ENCODE data around the gene RPH3AL. TPM values are rescaled to one million over a fixed set of nuclear protein-coding genes. Genes with fewer than 3 reads are reported as not detected.
"Not testable (repeated sequence)": the region's sequence is repeated elsewhere in the genome, so short reads cannot be mapped to it uniquely, and the experiment has no call there.

RPH3AL gene
- polyA plus RNA-seq, 5 donors, result 7.6 to 12.4 (median 8.4) TPM

DNA sequence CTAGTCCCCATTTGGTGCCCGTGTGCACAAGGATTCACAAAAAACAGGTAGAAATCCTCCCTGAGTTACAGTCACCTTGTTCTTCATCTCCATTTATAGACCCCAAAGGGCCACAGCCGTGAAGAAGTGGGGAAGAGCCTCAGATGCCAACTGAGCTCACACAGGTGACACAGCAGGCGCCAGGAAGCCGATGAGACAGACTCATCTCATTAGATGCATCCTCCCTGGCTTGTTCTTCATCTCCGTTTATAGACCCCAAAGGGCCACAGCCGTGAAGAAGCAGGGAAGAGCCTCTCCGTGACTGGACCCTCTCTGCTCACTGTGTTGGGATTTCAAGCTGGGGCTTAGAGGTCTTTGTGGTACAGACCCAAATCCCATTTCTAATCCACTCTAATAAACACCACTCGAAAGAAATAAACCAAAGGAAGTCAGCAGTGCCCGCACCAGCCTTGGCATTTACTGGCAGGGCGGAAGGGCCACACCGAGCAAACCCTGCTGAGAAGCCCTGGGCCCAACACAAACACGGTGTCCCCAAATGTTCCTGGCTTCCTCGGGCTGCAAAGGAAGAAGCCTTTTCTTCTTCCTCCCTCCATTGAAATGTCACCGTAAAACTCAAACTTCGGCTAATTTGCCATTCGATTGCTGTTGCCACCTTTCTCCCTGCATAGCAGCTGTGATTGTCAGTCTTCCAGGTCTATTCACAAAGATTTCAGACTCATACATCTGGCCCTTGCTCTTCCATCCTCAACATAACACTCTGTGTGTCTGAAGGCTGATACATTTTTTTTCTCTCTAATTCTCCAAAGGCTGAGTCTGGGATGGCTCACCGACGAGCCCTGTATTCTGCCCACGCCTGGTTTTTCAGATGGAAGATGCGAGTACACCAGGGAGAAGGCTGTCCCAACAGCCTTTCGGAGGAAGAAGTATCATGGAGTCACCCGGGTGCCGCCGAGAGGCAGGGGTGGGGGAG lies 126.2 kb downstream of the RPH3AL start:
- no peak for DNase-seq

DNA sequence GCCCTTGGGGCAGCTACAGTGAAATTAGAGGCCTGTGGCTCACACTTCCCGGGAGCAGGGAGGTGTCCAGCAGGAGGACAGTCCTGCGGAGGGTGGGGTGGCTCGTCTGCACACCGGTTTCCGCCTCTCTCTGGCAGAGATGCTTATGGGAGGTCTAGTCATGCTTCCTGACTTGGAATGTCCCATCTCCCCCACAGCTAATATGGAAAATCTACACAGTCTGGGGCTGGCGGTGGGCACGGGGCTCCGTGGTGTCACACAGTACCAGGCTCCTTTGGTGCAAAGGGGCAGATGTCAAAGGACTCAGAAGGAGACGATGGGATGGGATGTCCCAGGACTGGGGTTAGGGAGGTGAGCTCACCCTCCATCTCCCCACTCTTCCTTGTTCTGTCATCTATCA lies 127.1 kb downstream of the RPH3AL start:
- DNase-seq, result no peak

DNA sequence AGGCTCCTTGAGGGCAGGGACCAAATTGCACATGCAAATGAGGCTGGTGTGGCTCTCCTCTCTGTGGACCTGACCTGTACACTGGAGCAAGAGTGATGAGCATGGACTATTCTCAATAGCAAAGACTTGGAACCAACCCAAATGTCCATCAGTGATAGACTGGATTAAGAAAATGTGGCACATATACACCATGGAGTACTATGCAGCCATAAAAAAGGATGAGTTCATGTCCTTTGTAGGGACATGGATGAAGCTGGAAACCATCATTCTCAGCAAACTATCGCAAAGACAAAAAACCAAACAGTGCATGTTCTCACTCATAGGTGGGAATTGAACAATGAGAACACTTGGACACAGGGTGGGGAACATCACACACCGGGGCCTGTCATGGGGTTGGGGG lies 128.0 kb downstream of the RPH3AL start:
- not testable (repeated sequence) for DNase-seq

DNA sequence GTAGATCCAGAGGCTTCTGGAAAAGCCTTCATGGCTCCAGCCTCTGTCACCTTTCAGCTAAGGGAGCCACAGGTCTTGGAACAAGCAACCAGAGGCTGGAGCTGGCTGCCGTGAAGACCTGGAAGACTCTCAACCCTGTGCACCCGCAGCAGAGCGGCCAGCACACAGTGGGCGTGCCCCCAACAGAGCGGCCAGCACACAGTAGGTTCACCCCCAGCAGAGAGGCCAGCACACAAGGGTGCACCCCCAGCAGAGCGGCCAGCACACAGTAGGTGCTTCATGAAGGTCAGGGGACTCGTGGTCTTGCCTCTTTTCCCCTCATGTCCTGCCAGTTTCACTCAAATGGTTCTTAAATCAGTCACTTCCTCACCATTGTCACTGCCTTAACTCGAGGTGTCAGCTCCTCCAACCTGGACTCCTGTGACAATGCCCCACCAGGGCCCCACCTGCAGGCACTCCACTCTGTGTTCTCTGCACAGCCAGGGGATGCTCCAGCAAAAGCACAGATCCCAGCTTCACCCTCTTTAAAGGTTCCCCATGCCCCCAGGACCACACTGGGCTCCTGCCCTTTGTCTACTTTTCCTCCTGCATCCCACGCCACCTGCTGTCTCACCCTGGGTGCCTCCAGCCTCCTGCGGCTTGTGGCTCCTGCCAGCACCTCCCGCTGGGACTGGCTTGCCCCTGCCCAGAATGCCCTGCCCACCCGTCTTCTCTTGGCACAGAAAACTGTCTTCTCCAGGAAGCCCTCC lies 128.7 kb downstream of the RPH3AL start:
- DNase-seq, result no peak

DNA sequence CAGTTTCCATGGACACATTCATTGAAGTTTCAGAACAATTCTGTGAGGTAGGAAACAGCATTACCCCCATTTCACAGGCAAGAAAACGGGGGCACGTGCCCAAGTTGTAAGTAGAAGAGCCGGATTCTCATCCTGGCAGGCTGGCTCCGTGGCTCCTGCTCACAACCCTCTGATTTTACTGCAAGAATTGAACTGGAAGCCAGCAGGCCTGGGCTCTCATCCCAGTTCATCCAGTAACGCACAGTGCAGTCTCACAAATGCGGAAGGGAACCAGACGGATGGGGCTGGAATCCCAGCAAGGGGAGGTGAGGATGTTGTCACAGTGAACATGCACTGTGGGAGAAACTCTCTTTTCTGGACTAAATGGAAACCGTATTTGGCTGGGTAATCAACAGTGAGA lies 130.4 kb downstream of the RPH3AL start:
- no peak for DNase-seq

DNA sequence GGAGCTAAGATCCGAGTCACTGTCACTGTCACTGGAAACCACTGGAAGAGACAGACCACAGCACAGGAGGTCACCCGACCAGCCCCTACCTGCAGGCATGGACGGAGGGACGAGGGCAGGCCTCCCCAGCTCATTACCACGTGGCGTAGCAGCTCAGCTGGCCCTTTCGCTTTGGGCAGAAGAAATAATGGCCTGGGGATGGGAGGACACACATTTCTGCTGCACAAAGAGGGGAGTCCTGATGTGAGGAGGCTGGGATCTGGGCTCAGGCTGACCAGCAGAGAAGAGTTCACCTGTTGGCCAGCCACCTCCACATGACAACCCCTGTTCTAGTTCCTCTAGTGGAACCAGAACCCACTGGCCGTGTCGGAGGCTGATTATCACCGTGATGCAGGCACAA lies 132.9 kb downstream of the RPH3AL start:
- DNase-seq, result no peak

DNA sequence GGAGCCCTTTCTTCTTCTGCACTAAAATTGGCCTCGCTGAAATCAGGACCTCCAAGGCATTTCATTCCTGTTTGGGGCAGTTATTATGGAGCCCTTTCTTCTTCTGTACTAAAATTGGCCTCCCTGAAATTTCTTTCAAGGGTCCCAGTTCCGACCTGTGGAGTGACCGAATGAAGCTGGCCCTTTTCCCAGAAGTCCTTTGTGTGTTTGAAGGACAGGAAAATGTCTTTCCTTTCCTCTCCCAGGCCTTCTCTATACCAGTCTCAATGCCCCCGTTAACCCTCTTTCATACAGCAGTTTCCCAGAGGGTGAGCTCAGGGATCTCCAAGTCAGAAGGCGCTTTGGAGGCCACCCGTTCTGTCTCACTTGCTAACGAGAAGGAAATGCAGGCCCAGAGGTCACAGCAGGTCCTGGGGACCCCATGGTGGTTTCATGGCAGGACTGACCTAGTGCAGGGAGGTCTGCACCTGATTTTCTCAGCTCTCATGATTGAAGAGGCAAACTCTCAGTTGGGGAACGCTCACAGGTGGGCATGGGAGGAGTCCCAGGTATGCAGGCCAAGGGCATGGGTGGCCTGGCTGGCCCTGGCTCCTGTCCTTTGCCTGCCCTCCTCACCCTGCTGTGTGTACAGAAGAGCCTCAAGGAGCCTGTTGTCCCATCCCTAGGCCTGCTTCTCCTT lies 134.0 kb downstream of the RPH3AL start:
- no peak for DNase-seq

DNA sequence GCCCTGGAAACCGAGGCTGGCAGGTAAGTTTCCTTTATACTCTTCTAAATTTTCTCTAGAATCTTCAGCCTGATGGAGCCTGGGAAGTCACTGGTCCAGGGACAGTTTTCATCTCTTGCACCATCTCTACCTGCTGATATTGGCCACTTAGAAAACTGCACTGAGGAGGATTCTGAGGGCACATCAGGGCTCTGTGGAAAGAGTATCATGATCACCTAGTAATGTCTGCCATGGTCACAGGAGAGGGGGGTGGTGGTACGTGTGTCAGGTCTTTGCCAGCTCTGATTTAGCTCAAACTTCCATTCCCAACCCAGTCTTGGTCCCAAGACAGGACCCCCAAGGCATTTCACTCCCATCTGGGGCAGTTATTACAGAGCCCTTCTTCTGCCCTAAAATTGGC lies 136.0 kb downstream of the RPH3AL start:
- DNase-seq, result no peak

DNA sequence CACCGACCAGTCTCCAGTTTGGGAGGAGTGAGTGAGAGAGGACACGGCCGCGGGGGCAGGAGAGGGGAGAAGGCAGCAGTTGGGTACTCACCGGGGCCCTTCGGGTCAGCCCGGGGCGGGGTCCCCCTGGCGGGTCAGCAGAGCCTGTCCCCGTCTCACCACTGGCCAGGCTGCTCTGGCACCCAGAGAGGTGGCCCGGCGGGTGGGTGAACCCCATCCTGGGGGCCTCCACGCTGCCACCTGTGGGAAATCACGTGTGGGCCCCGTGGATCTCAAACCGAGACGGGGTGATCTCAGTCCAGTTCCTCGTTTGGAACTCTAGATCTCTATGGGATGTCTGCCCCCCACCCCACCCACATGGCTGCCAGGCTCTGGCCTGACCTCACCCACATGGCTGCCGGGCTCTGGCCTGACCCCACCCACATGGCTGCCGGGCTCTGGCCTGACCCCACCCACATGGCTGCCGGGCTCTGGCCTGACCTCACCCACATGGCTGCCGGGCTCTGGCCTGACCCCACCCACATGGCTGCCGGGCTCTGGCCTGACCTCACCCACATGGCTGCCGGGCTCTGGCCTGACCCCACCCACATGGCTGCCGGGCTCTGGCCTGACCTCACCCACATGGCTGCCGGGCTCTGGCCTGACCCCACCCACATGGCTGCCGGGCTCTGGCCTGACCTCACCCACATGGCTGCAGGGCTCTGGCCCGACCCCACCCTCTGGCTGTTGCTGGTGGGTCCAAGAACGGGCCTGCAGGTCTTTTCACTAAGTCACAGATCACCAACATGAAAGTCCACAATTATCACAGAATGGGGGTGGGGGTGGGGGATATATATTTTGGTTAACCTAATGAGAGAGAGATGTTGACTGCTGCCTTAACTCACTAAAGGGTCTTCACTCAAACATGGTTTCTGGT lies 136.8 kb downstream of the RPH3AL start:
- DNase-seq, result not testable (repeated sequence)

DNA sequence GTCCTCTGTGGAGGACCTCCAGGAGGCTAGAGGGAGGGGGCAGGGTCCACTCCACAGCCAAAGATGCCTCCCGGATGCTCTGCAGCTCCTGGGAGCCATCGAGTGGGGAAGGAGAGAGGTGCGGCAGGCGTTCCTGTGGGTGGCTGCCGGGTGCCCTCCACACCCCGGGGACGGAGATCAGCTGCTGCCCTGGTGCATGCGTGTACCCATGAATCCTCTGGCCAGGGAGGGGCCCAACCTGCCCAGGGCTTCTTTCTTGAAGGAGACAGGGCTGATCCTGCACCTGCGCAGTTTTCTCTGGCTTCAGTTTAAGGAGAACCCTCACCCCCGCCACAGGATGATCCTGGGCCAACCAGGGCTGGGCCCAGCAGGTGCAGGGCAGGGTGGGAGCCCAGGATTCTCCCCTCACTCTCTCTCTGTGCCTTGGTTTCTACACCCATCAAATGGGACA lies 137.7 kb downstream of the RPH3AL start:
- DNase-seq, result no peak

DNA sequence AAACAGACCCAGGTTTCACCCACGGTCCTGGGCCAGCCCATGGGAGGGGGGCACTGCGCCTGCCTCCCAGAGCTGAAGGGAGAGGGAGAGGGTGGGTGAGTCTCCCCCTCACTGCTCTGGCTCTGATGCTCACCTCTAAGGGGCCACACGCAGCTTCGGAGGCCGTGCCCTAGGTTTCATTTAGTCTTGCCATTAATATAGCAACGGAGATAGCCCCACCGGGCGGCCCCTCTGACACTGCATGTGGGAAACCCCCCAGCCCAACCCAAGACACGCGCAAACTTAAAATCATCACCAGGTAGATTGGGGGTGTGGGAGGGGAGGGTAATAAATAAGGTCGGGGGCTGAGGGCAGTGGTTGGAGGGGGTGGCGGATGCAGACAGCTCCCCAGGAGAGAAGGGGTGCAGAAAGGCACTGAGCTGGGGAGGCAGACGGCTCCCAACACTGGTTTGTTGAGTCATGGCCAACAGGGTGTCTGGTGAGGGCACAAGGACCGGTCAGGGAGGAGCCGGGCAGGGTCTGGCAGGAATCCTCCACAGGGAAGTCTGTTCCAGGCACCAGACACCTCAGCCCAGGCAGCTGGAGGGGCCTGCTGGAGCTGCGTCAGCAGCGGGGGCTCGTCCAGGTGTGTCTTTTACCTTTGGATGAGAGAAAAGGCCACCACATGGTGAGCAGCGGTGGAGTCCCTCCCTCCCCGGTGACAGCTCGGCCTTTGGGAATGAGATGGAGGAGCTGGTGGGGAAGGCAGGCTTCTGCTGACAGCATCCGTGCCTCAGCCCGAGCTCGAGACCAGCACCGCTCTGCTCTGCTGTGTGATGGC lies 139.1 kb downstream of the RPH3AL start:
- no peak for DNase-seq

DNA sequence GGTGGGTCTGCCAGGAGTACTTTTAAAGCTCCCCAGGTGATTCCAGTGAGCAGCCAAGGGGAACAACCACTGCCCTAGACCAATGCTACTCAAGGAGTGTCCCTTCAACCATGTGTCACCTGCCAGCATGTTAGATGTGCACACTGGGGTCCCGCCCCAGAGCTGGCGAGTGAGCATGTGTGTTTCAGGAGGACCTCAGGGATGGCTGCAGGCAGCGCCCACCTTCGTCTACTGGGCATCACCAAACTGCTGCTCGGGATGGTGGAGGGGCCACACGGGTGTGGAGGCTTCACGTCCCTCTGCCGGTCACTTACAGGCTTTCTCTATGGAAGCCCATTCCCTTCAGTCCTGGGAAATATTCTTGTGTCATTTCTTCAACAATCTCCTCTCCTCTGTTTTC lies 142.2 kb downstream of the RPH3AL start:
- no peak for DNase-seq

DNA sequence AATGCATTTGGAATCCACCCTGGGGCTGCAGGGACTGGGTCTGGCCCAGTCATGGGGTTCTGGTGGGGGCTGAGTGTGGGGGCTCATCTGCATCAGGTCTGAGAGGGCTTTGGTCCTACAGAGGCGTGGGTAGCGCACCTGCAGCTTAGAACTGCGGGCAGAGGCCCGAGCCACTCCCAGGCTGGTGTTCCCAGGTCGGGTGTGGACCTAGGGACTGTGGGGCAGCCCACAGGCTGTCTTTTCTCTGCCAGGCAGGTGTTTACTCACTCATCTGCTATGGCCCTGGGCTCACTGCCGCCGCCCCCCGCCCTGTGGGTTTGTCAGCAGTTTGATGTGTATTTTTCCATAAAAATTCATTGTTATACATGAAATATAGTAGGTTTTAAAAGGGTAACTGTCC lies 144.2 kb downstream of the RPH3AL start:
- no peak for DNase-seq

DNA sequence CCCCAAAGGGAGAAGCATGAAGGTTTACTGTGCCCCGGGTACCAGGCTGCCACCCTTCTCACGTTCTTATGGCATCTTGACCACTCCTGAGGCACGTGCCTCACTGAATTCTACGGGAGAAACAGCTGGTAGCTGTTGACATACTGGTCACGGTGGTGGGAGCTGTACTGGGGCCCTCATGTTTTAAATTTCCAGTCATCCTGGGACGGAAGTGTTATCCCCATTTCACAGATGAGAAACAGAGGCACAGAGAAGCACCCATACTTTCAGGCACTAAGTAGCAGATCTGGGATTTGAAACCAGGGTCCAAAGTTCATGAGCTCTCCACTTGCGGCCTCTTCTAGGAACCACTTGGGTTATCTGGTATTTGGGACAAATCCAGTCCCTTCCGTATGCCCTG lies 144.8 kb downstream of the RPH3AL start:
- no peak for DNase-seq

DNA sequence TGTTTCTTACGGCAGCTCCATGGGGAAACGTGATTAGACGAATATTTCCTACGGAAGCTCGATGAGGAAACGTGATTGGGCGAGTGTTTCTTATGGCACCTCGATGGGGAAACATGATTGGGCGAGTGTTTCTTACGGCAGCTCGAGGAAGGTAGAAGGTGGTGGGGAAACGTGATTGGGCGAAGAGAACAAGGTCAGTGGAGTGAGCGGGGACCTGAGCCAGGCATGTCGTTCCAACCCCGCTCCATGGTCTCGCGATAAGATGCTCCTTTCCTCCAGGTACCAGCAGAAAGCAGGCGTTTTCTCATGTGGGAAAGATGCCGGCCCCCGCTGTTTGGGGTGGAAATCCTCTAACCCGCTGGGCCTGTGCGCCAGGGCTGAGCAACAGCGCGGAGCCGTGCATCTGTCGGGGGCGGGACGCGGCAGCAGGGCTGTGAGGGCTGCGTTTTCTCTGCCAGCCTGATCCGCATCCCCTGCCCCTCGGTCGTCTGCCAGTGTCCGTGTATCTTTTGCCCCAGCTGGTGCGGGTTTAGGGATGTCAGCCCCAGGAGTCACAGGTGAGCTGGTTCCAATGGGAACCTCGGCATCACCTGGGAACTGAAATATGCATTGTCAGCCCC lies 145.6 kb downstream of the RPH3AL start:
- DNase-seq, result no peak

DNA sequence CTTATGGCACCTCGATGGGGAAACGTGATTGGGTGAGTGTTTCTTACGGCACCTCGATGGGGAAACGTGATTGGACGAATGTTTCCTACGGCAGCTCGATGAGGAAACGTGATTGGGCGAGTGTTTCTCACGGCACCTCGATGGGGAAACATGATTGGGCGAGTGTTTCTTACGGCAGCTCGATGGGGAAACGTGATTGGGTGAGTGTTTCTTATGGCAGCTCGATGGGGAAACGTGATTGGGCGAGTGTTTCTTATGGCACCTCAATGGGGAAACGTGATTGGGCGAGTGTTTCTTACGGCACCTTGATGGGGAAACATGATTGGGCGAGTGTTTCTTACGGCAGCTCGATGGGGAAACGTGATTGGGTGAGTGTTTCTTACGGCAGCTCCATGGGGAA lies 146.1 kb downstream of the RPH3AL start:
- not testable (repeated sequence) for DNase-seq

DNA sequence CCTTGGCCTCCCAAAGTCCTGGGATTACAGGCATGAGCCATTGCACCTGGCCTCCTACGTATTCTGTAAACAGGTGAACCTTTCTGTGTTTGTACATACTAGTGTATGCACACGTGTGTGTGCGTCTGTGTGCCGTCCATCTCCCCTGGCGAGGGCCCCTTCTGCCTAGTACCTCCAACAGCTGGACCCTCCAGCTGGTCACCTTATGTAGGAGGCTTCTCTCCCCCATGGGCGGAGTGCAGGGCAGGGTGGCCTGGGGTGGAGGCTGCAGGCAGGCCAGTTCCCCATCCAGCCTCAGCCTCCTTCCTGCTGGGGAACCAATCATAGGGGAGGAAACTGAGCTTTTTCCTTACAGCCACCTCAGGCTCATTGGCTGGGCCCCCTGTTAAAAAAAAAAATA lies 146.8 kb downstream of the RPH3AL start:
- DNase-seq, result no peak

DNA sequence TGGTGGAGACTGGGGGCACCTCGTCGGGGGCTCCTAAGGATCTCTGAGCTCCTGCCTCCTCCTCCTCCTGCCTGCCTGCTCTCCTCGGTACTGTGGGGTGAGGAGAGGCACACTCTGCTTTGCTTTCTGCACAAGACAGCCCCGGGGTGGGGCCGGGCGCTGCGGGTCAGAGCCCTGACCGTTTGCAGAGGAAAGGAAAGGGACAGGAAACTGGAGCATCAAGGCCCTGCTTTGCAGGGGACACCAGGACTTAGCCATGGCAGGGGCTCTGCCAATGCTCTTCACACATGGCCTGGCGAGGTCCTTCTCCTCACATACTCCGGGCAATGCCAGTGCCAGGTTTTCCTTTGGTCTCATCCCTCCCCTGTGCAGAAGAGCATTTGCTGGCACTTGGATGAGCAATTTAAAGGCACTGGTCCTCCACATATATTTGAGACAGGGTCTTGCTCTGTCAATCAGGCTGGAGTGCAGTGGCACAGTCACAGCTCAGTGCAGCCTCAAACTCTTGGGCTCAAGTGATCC lies 147.4 kb downstream of the RPH3AL start:
- DNase-seq, result no peak

DNA sequence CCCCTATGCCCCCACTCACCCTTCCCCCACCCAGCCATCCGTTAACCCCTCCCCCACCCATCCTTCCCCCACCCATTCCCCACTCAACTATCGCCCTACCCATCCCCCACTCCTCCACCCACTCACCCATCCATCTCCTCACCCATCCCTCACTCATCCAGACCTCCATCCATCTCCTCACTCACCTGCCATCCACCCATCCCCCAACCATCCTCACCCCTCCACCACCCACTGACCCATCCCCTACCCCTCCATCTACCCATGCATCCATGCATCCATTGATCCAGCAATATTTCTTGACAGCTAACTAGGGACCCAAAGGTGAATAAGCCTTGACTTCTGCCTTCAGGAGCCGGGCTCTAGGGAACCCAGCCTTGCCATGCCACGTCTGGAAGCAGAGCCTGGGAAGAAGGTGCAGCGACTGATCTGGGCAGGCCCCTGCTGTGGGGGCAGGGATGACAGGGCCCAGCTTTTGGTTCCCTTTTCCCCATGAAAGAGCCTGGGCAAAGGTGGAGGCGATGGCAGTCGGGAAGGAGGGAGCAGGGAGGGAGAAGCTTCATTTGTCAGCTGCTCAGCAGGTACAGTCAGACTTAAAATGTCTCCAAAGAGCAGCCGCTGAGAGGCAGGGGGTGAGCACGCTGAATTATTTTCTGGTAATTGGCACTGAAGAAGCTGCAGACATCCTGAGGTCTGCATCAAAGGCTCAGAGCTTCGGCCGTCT lies 148.0 kb downstream of the RPH3AL start:
- no peak for DNase-seq

Data from right lung (tissue), 5 donors.